Naive B cell (primary cell): ENCODE results near the gene LMNTD2. TPM values are rescaled to one million over a fixed set of nuclear protein-coding genes. Genes with fewer than 3 reads are reported as not detected.
"Not testable (repeated sequence)": the region's sequence is repeated elsewhere in the genome, so short reads cannot be mapped to it uniquely, and the experiment has no call there.

Experiments
- ATAC-seq, 2 donors: fragments of 150-1000 bp; cut with Tn5 transposase; 2 replicates each; pipeline ENCODE4 v1.10.0; 2021; ENCODE audit warnings: low read depth in 2 of 2, mild to moderate bottlenecking in 2 of 2, moderate library complexity in 2 of 2
- DNase-seq: peaks from one replicate; pipeline ENCODE4 v3.0.0; 2022
- H3K27ac Mint-ChIP-seq, 6 donors: one replicate each; pipeline ENCODE4 v1.8.0; 2020 to 2022; ENCODE audit warnings: mild to moderate bottlenecking in 6 of 6, mixed read lengths in 6 of 6, moderate library complexity in 5 of 6, inconsistent platforms in 2 of 6
- H3K27me3 Mint-ChIP-seq, 3 donors: one replicate each; pipeline ENCODE4 v1.8.0; 2021 to 2022; ENCODE audit warnings: mixed read lengths in 3 of 3, mild to moderate bottlenecking in 1 of 3
- H3K36me3 Mint-ChIP-seq, 2 donors: one replicate each; pipeline ENCODE4 v1.8.0; 2020 to 2022; ENCODE audit warnings: mixed read lengths in 2 of 2, inconsistent platforms in 1 of 2, mild to moderate bottlenecking in 1 of 2
- H3K4me1 Mint-ChIP-seq, 3 donors: one replicate each; pipeline ENCODE4 v1.8.0; 2020 to 2022; ENCODE audit warnings: mixed read lengths in 3 of 3, inconsistent platforms in 1 of 3, mild to moderate bottlenecking in 1 of 3, moderate library complexity in 1 of 3
- H3K4me3 Mint-ChIP-seq, 8 donors: one replicate each; pipeline ENCODE4 v1.8.0; 2020 to 2022; ENCODE audit warnings: mild to moderate bottlenecking in 8 of 8, mixed read lengths in 8 of 8, moderate library complexity in 8 of 8, inconsistent platforms in 2 of 8
- H3K9me3 Mint-ChIP-seq, 7 donors: one replicate each; pipeline ENCODE4 v1.8.0; 2020 to 2022; ENCODE audit warnings: mixed read lengths in 7 of 7, mild to moderate bottlenecking in 5 of 7, inconsistent platforms in 2 of 7, moderate library complexity in 1 of 7
- polyA plus RNA-seq, 6 donors: library from polyadenylated mRNA; unstranded; fragments of 300-500 nt; fragmentation: Illumina TruSeq; gene quantifications; one replicate each; pipeline ENCODE4 v1.2.3, GENCODE V29; 2021; ENCODE audit warnings: low read depth in 6 of 6

Gene LMNTD2
- polyA plus RNA-seq, 6 donors from 2014 or later = 2.1 to 4.8 (median 2.9) TPM

DNA sequence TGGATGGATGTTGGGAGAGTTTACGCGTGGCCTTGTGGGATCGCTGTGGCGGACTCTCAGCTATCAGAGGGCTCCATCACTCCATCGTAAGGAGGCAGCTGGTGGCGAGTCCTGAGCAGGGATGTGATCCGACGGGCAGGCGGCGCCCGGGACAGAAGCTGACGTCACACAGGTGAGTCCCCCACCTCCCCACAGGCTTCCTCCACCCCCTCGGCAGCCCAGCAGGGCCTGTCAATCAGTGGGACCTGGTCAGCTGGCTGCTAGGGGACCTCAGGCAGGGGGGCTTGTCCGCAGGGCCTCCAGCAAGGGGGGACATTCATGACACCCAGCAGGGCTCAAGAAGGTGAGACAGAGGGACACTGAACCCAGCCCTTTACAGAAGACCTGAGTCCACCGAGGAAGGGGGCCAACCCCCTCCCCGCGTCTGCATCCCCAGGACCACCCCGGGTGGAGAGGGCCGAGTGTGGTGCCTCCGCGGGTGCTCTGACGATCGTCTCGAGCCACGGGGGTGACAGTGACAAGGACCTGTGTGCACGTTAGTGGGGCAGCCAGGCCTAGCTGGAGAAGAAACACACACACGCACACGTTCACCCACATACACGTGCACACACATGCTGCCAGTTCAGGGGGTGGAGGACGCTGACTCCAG is 32.2 kb downstream of the LMNTD2 start:
- peak overlapping the region in 1 of 6 donors; percentile 57 for H3K27ac Mint-ChIP-seq
- ATAC-seq = no peak
- peaks cover 0 to 6% of the 10 kb centered on the region in 2 donors for H3K36me3 Mint-ChIP-seq
- peaks cover 2 to 8% (median 3%) of the 10 kb centered on the region in 3 donors for H3K4me1 Mint-ChIP-seq
- DNase-seq = no peak
- H3K27me3 Mint-ChIP-seq = no peaks in the 10 kb centered on the region
- no peaks in the 10 kb centered on the region for H3K9me3 Mint-ChIP-seq
- H3K4me3 Mint-ChIP-seq = no peak overlapping the region

DNA sequence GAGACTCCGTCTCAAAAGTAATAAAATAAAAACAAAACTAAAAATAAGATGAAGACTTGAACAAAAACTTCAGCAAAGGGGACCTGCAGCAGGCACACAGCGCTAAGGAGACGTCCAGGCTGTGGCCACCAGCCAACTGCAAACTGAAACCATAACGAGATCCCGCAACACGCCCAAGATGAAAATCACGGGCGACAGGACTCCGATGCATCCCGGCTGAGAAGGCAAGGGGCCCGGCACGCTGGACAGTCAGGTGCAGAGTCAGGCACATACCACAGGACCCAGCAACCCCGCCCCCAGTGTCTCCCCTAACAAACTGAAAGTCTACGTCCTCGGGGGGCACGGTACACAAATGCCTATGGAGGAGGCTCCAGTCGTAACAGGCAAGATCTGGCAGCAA is 34.3 kb downstream of the LMNTD2 start:
- ATAC-seq = no peak
- Mint-ChIP-seq H3K9me3 (no peaks in the 10 kb centered on the region), H3K27me3 (no peaks in the 10 kb centered on the region), H3K27ac (no peak overlapping the region), H3K4me1 (peaks cover 0 to 2% (median 0%) of the 10 kb centered on the region in 3 donors), H3K36me3 (peaks cover 0 to 6% of the 10 kb centered on the region in 2 donors), H3K4me3 (no peak overlapping the region)
- no peak for DNase-seq

DNA sequence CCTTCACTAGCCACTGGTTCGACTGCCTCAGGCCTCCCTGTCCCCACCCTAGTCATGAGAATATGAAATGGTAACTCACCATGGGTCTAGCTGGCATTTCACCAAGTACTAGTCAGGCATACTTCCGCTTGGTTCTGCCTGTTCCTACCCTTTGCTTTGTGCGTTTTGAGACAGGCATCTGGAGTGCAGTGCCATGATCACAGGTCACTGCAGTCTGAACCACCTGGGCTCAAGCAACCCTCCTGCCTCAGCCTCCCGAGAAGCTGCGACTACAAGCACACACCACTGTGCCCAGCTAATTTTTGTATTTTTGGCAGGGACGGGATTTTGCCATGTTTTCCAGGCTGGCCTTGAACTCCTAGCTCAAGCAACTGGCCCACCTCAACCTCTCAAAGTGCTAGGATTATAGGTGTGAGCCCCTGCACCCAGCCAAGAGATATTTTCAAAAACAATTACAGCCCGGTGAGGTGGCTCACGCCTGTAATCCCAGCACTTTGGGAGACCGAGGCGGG is 39.3 kb downstream of the LMNTD2 start:
- Mint-ChIP-seq H3K27ac (no peak overlapping the region), H3K4me1 (peaks cover 5 to 6% (median 6%) of the 10 kb centered on the region in 3 donors), H3K27me3 (no peaks in the 10 kb centered on the region), H3K4me3 (no peak overlapping the region), H3K9me3 (peaks cover 0 to 11% (median 5%) of the 10 kb centered on the region in 7 donors), H3K36me3 (peaks cover 0 to 6% of the 10 kb centered on the region in 2 donors)
- DNase-seq (no peak), ATAC-seq (no peak)

DNA sequence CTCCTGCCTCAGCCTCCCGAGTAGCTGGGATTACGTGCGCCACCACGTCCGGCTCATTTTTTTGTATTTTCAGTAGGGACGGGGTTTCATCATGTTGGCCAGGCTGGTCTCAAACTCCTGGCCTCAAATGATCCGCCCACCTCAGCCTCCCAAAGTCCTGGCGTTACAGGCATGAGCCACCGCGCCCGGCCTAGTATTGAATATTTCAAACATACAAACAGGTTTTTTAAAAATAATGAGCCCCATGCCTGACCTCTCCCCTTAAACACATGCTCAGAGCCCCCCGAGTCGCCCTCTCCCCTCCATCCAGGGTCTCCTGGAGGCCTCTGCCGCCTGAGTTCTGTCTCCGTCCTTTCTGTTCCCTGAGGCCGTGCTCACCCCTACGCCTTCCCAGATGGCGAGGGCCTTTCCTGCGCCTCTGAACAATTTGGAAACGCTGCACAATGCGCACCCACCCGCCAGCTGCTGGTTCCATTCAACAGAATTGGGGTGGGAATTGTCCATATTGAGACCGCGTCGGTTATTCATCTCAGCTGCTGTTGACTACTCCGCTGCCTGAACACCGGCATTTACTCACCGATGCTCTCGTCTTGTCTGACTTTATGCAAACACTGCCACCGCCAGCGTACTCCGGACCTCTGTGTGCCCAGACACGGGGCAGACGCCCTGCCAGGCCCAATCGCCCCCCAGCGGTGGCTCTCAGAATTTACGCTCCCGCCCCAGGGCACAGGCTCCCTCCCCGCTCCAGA is 39.9 kb downstream of the LMNTD2 start:
- DNase-seq = no peak
- Mint-ChIP-seq H3K27me3 (no peaks in the 10 kb centered on the region), H3K9me3 (peaks cover 0 to 16% (median 5%) of the 10 kb centered on the region in 7 donors), H3K36me3 (peaks cover 0 to 6% of the 10 kb centered on the region in 2 donors), H3K27ac (no peak overlapping the region), H3K4me3 (peak overlapping the region in 1 of 8 donors; percentile 9), H3K4me1 (peaks cover 5 to 6% (median 6%) of the 10 kb centered on the region in 3 donors)
- no peak for ATAC-seq

DNA sequence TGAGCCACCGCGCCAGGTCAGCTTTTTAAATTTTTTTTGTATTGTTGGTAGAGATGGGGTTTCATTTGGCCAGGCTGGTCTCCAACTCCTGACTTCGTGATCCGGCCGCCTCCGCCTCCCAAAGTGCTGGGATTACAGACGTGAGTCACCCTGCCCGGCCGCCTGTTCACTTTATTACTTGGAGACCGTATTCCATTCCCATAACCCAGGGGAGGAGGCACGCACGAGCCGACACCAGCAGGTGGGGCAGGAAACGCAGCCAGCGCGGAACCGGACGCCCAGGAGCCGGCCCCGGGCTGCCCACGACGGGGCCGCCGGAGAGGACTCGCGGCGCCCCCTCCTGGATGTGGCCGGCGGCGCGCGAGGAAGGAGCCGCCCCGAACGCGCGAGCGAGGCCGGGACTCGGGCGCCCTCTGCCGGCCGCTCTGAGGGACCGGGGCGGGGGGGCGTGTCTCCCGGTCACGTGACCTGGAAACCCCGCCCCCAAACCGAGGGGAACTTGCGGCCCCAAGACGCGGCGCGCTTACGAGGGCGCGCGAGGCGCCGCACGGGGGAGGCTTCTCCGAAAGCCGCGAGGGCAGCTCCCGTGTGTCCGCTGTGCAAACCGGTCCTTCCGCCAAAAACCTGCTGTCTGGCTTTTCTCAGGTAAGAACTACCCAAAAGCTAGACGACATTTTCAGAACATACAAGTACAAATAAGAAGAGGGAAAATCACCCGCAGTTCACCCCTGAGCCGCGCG is 41.9 kb downstream of the LMNTD2 start:
- peaks cover 0 to 16% (median 5%) of the 10 kb centered on the region in 7 donors for H3K9me3 Mint-ChIP-seq
- H3K4me3 Mint-ChIP-seq = peak overlapping the region; percentile 52 to 94 (median 85)
- H3K36me3 Mint-ChIP-seq = peaks cover 0 to 4% of the 10 kb centered on the region in 2 donors
- H3K4me1 Mint-ChIP-seq = peaks cover 3 to 6% (median 5%) of the 10 kb centered on the region in 3 donors
- ATAC-seq = peak; percentile 83 to 85
- no peaks in the 10 kb centered on the region for H3K27me3 Mint-ChIP-seq
- peak overlapping the region; percentile 26 to 97 (median 90) for H3K27ac Mint-ChIP-seq
- DNase-seq = peak; percentile 73

DNA sequence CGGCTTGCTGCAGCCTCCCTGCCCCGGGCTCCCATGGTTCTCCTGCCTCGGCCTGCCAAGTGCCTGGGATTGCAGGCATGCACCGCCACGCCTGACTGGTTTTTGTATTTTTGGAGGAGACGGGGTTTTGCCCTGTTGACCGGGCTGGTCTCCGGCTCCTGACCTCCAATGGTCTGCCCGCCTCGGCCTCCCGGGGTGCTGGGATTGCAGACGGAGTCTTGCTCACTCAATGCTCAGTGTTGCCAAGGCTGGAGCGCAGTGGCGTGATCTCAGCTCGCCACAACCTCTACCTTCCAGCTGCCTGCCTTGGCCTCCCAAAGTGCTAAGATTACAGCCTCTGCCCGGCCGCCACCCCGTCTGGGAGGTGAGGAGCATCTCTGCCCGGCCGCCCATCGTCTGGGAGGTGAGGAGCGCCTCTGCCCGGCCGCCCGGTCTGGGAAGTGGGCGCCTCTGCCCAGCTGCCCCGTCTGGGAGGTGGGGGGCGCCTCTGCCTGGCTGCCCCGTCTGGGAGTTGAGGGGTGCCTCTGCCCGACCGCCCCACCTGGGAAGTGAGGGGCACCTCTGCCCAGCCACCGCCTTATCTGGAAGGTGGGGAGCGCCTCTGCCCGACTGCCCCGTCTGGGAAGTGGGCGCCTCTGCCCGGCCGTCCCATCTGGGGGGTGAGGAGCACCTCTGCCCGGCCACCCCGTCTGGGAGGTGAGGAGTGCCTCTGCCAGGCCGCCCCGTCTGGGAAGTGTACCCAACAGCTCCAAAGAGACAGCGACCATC is 43.4 kb downstream of the LMNTD2 start:
- not testable (repeated sequence) for ATAC-seq, DNase-seq, H3K4me3 Mint-ChIP-seq, H3K27me3 Mint-ChIP-seq, H3K36me3 Mint-ChIP-seq, H3K4me1 Mint-ChIP-seq
- Mint-ChIP-seq H3K27ac (peak overlapping the region in 2 of 6 donors; percentile 13 to 16), H3K9me3 (peaks cover 0 to 16% (median 5%) of the 10 kb centered on the region in 7 donors)

DNA sequence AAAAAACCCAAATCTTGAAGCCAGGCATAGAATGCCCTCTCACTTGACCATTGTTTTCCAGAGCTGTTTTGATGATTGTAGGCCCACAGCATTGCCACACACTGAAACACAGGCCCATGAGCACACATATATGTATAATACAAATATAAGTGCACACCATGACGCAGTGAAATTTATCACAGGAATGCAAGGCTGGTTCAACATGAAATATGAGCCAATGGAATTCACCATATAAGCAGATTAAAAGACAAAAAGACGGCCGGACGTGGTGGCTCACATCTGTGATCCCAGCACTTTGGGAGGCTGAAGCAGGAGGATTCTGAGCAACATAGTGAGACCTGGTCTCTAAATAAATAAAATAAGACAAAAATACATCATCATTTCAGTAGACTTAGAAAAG is 44.1 kb downstream of the LMNTD2 start:
- Mint-ChIP-seq H3K9me3 (peaks cover 0 to 16% (median 5%) of the 10 kb centered on the region in 7 donors), H3K27me3 (no peaks in the 10 kb centered on the region), H3K36me3 (peaks cover 0 to 4% of the 10 kb centered on the region in 2 donors), H3K4me3 (peak overlapping the region in 1 of 8 donors; percentile 31), H3K27ac (peak overlapping the region in 2 of 6 donors; percentile 30 to 49), H3K4me1 (peaks cover 3 to 12% (median 5%) of the 10 kb centered on the region in 3 donors)
- DNase-seq = no peak
- no peak for ATAC-seq

DNA sequence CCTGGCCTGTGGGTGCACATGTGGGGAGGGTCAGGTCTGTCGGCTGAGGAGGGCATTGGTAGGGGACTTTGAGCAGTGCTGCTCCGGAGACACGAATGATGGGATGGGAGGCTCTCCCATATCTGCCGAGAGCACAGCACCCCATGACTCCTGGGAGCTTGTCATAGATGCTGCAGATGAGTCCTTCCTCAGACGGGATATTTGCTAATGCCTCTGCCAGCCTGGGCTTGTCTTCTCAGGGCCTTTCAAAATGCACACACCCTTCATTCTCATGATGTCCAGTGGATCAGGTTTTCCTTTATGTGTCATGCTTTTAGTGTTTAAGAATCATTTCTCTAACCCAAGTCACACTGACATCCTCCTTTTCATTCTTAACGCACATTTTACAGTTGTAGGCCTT is 45.4 kb downstream of the LMNTD2 start:
- peak overlapping the region in 2 of 6 donors; percentile 23 to 79 for H3K27ac Mint-ChIP-seq
- no peak for ATAC-seq
- H3K4me3 Mint-ChIP-seq = peak overlapping the region in 2 of 8 donors; percentile 57 to 75
- no peaks in the 10 kb centered on the region for H3K27me3 Mint-ChIP-seq
- peaks cover 0 to 4% of the 10 kb centered on the region in 2 donors for H3K36me3 Mint-ChIP-seq
- DNase-seq = no peak
- H3K9me3 Mint-ChIP-seq = peaks cover 0 to 16% (median 5%) of the 10 kb centered on the region in 7 donors
- peaks cover 3 to 12% (median 5%) of the 10 kb centered on the region in 3 donors for H3K4me1 Mint-ChIP-seq

DNA sequence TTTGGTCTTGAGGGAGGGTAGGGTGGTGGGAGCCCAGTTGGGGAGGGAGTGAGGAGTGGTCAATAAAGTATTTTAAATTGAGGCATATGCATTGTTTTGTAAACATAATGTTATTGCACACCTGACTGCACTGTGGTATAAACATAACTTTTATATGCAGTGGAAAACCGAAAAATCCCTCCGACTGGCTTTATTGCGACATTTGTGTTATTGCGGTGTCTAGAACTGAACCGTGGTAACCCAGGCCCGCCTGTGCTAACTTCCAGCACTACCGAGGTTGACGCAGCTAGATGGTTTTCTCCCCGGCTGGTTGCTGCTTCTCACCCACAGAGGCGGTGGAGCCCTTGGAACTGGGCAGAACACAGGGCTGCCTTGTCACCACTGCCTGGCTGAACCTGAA is 45.9 kb downstream of the LMNTD2 start:
- H3K4me3 Mint-ChIP-seq = peak overlapping the region in 1 of 8 donors; percentile 57
- H3K4me1 Mint-ChIP-seq = peaks cover 3 to 14% (median 5%) of the 10 kb centered on the region in 3 donors
- H3K36me3 Mint-ChIP-seq = peaks cover 0 to 8% of the 10 kb centered on the region in 2 donors
- peak overlapping the region in 1 of 6 donors; percentile 49 for H3K27ac Mint-ChIP-seq
- no peaks in the 10 kb centered on the region for H3K27me3 Mint-ChIP-seq
- DNase-seq (no peak), ATAC-seq (no peak)
- H3K9me3 Mint-ChIP-seq = peaks cover 0 to 16% (median 5%) of the 10 kb centered on the region in 7 donors

DNA sequence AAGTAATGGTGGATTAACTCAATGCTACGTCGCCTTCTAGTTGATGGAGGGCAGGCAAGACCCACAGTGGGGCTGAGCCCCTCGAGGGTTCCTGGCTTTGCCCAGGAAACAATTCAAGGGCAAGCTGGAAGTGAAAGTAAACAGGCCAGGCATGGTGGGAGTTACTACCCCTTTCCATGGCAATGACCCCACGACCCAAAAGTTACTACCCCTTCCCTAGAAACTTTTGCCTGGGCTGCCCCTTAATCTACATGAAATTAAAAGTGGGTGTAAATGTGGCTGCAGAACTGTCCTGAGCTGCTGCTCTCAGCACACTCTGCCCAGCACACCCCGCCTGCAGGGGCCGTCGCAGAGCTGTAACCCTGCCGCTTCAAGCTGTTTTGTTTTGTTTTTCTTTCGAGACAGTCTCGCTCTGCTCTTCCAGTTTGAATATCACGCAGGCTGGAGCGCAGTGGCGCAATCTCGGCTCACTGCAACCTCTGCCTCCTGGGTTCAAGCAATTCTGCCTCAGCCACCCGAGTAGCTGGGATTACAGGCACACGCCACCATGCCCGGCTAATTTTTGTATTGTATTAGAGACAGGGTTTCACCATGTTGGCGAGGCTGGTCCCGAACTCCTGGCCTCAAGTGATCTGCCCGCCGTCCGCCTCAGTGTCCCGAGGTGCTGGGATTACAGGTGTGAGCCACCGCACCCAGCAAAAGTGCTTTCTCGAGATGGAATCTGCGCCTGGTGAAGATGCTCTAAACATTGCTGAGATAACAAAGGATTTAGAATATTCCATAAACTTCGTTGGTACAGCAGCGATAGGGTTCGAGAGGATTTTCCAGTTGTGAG is 47.6 kb downstream of the LMNTD2 start:
- peak overlapping the region in 1 of 8 donors; percentile 0 for H3K4me3 Mint-ChIP-seq
- peaks cover 0 to 16% (median 5%) of the 10 kb centered on the region in 7 donors for H3K9me3 Mint-ChIP-seq
- peaks cover 0 to 8% of the 10 kb centered on the region in 2 donors for H3K36me3 Mint-ChIP-seq
- peak overlapping the region in 3 of 6 donors; percentile 26 to 67 (median 53) for H3K27ac Mint-ChIP-seq
- ATAC-seq (no peak), DNase-seq (no peak)
- no peaks in the 10 kb centered on the region for H3K27me3 Mint-ChIP-seq
- peaks cover 0 to 15% (median 3%) of the 10 kb centered on the region in 3 donors for H3K4me1 Mint-ChIP-seq

DNA sequence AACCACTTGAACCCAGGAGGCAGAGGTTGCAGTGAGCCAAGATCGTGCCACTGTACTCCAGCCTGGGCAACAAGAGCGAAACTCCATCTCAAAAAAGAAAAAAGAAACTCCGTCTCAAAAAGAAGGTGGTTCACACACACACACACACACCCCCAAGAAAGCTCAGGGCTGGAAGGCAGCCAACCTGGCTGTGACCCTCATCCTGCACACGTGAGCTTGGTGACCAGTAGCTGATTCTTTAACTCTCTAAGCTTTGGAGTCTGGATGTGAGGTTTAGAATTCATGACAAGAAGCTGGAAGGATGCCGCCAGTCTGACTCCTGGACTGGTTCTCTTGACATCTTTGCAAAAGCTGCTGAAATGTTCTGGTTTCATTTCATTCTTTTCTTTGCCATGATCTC is 51.6 kb downstream of the LMNTD2 start:
- peaks cover 0 to 7% (median 0%) of the 10 kb centered on the region in 3 donors for H3K27me3 Mint-ChIP-seq
- H3K27ac Mint-ChIP-seq = peak overlapping the region in 1 of 6 donors; percentile 82
- H3K4me3 Mint-ChIP-seq = peak overlapping the region in 7 of 8 donors; percentile 19 to 73 (median 40)

More for the DNA sequence above, 51.6 kb downstream of the LMNTD2 start:
- DNase-seq (no peak), ATAC-seq (no peak)
- peaks cover 0 to 4% of the 10 kb centered on the region in 2 donors for H3K36me3 Mint-ChIP-seq
- H3K9me3 Mint-ChIP-seq = no peaks in the 10 kb centered on the region
- H3K4me1 Mint-ChIP-seq = peaks cover 0 to 29% (median 26%) of the 10 kb centered on the region in 3 donors
